CD4-positive, alpha-beta T cell (primary cell): ENCODE results near the gene GUCD1. TPM values are rescaled to one million over a fixed set of nuclear protein-coding genes. Genes with fewer than 3 reads are reported as not detected.

Experiments used
- ATAC-seq: fragments of 200-7000 bp; cut with Tn5 transposase; one replicate; pipeline ENCODE4 v1.10.0; 2022; ENCODE audit warnings: mild to moderate bottlenecking; ENCODE audit not compliant: poor library complexity
- CTCF ChIA-PET: fragments of 350-600 bp; sonication (Branson Sonifier 250); formaldehyde crosslinking; loops from one replicate; lab custom pipeline; 2021; ENCODE audit warnings: antibody characterized with exemption, inconsistent platforms; lab: Charles Lee
- POLR2A ChIA-PET: fragments of 350-600 bp; sonication (Branson Sonifier 250); formaldehyde crosslinking; loops from one replicate; lab custom pipeline; 2021; ENCODE audit warnings: antibody characterized with exemption, inconsistent platforms; lab: Charles Lee
- DNase-seq, 14 experiments: peaks; one replicate each; pipeline ENCODE4 v3.0.0-alpha.2; 2013 to 2020; ENCODE audit warnings: mixed read lengths in 2 of 14
- H3K27ac ChIP-seq, 2 donors: one replicate each; pipeline versions ENCODE4 v1.5.1 to v1.7.0; 2013; ENCODE audit warnings: low read length in 2 of 2, low read depth in 1 of 2, mild to moderate bottlenecking in 1 of 2
- H3K27me3 ChIP-seq, 2 experiments: 1 replicate in 1 of 2; 2 replicates in 1 of 2; pipeline versions ENCODE4 v1.6.1 to v1.7.0; 2013; ENCODE audit warnings: low read length in 2 of 2, control low read depth in 1 of 2, mild to moderate bottlenecking in 1 of 2, moderate library complexity in 1 of 2; ENCODE audit not compliant: insufficient read depth in 2 of 2, control insufficient read depth in 1 of 2
- H3K36me3 ChIP-seq: one replicate; pipeline ENCODE4 v1.6.1; 2013; ENCODE audit warnings: low read length, control low read depth; ENCODE audit not compliant: insufficient read depth
- H3K4me1 ChIP-seq: one replicate; pipeline ENCODE4 v1.6.1; 2013; ENCODE audit warnings: low read length, control low read depth; ENCODE audit not compliant: insufficient read depth
- H3K4me3 ChIP-seq: one replicate; pipeline ENCODE4 v1.5.1; 2013; ENCODE audit warnings: mild to moderate bottlenecking, low read length, moderate library complexity
- H3K9me3 ChIP-seq, 2 experiments: 1 replicate in 1 of 2; 2 replicates in 1 of 2; pipeline versions ENCODE4 v1.6.1 to v1.7.0; 2013; ENCODE audit warnings: low read length in 2 of 2, mild to moderate bottlenecking in 2 of 2, control low read depth in 1 of 2, moderate library complexity in 1 of 2; ENCODE audit not compliant: control insufficient read depth in 1 of 2, insufficient read depth in 1 of 2
- H3K27ac Mint-ChIP-seq: one replicate; pipeline ENCODE4 v1.8.0; 2020; ENCODE audit warnings: mixed read lengths
- H3K27me3 Mint-ChIP-seq: one replicate; pipeline ENCODE4 v1.8.0; 2021; ENCODE audit warnings: mixed read lengths
- H3K36me3 Mint-ChIP-seq: one replicate; pipeline ENCODE4 v1.8.0; 2021; ENCODE audit warnings: low read depth, mixed read lengths
- H3K4me1 Mint-ChIP-seq: one replicate; pipeline ENCODE4 v1.8.0; 2021; ENCODE audit warnings: low read depth, mixed read lengths
- H3K4me3 Mint-ChIP-seq: one replicate; pipeline ENCODE4 v1.8.0; 2020; ENCODE audit warnings: mild to moderate bottlenecking, mixed read lengths
- H3K9me3 Mint-ChIP-seq: one replicate; pipeline ENCODE4 v1.8.0; 2020; ENCODE audit warnings: mixed read lengths
- CTCF ChIP-seq: fragments of 200-600 bp; IDR thresholded peaks from one replicate; pipeline ENCODE4 v1.8.0; 2022; ENCODE audit warnings: antibody characterized with exemption, mild to moderate bottlenecking
- intact Hi-C, 2 experiments: fragments of 100-400 bp; cut with DNase I in 1 of 2; cut with micrococcal nuclease in 1 of 2; formaldehyde crosslinking; loops; one replicate each; pipeline versions ENCODE4 v1.15.1 to v1.9.0; 2023 to 2025; cut with DNase I, micrococcal nuclease
- total RNA-seq, 174 experiments: library from RNA in 2 of 174; stranded (reverse) in 2 of 174; gene quantifications; one replicate each; pipeline ENCODE4 v1.2.3 and lab custom pipeline; 2021 to 2026

Gene GUCD1
- total RNA-seq, 2 experiments from 2014 or later = 60.9 to 68.3 TPM

- ATAC-seq = no peak
- TF ChIP-seq CTCF = no peak
- POLR2A ChIA-PET = no interaction called here
- Mint-ChIP-seq H3K36me3 (no peaks in the 10 kb centered on the region), H3K27ac (no peak overlapping the region), H3K27me3 (no peaks in the 10 kb centered on the region), H3K9me3 (no peaks in the 10 kb centered on the region), H3K4me1 (peaks cover 3% of the 10 kb centered on the region), H3K4me3 (no peak overlapping the region)
- Histone ChIP-seq H3K27ac (no peak overlapping the region), H3K9me3 (no peaks in the 10 kb centered on the region), H3K4me1 (peaks cover 2% of the 10 kb centered on the region), H3K4me3 (no peak overlapping the region), H3K27me3 (no peaks in the 10 kb centered on the region), H3K36me3 (no peaks in the 10 kb centered on the region)
- intact Hi-C loops = no loop called here
- CTCF ChIA-PET = interaction anchor here (0.6 to 0.8 kb wide), 2 partner anchors 14 to 16 kb away, joined by 3 read pairs; no protein-coding TSS in a partner anchor
- peak in 1 of 14 experiments; percentile 22 for DNase-seq
Observed at GRCh38 chr22:24506802-24507438, 48.0 kb downstream of the GUCD1 start.

DNA sequence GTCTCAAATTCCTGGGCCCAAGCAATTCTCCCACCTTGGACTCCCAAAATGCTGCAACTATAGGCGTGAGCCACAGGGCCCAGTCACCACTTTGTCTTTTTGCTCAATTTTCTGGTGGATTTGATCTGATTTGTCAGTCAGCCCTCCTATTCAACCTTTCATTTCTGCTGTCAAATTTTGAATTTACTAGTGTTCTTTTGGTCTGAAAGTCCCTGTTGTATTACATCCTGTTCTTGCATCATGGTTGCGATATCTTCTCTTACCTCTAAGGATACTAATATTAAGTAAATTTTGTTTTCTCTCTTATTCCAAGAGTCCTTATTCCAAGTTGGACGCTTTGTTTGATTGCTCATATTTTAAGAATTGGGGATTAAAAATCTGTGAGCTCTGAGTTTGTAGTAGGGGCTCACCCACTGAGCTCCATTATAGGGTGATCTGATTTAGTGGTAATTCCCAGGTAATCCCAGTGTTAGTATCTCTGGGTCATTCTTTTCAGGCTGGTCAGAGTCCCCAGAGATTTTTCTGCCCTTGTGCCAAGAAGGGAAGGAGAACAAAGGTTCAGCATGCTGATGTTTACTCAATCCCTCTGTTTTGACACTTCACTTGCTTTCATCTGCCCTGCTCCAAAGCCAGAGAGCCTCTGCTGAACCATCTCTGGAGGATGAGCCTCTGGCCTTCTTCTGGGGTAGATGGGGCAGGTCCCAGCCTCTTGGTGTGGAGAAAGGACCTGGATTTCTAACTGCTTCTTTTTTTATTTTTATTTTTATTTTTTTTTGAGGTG lies 49.8 kb downstream of the GUCD1 start:
- intact Hi-C loops = loop anchor here in 1 of 2 experiments (5.0 kb wide), 1 partner anchor 178 kb away; no protein-coding TSS in a partner anchor

DNA sequence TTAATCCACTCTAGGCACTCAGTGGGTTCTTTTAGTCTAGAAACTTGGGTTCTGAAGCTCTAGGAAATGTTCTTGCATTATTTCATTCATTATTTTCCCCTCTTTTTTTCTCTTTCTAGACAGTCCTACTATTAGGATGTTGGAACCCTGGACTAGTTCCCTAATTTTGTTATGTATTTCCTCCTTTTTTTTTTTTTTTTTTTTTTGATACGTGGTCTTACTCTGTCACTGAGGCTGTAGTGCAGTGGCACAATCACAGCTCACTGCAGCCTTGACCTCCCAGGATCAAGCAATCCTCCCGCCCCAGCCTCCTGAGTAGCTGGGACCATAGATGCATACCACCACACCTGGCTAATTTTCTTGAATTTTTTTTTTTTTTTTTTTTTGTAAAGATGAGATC lies 50.4 kb downstream of the GUCD1 start:
- Histone ChIP-seq H3K4me1 (peaks cover 2% of the 10 kb centered on the region), H3K4me3 (no peak overlapping the region), H3K27me3 (no peaks in the 10 kb centered on the region), H3K27ac (no peak overlapping the region), H3K9me3 (no peaks in the 10 kb centered on the region), H3K36me3 (no peaks in the 10 kb centered on the region)
- H3K9me3 Mint-ChIP-seq = no peaks in the 10 kb centered on the region
- intact Hi-C loops = loop anchor here in 1 of 2 experiments (5.0 kb wide), 1 partner anchor 177 kb away; no protein-coding TSS in a partner anchor
- ATAC-seq (no peak), DNase-seq (no peak)
- POLR2A ChIA-PET = no interaction called here
- no peak overlapping the region for H3K27ac Mint-ChIP-seq
- H3K27me3 Mint-ChIP-seq = no peaks in the 10 kb centered on the region
- peaks cover 3% of the 10 kb centered on the region for H3K4me1 Mint-ChIP-seq
- H3K4me3 Mint-ChIP-seq = no peak overlapping the region
- no peaks in the 10 kb centered on the region for H3K36me3 Mint-ChIP-seq
- no peak for TF ChIP-seq CTCF
- CTCF ChIA-PET = interaction anchor here (0.7 to 1.9 kb wide), 2 partner anchors 83 to 86 kb away, joined by 3 to 4 read pairs; no protein-coding TSS in a partner anchor

More for the DNA sequence above, 49.8 kb downstream of the GUCD1 start:
- no peaks in the 10 kb centered on the region for H3K9me3 ChIP-seq
- DNase-seq (no peak), ATAC-seq (no peak)
- Mint-ChIP-seq H3K36me3 (no peaks in the 10 kb centered on the region), H3K27me3 (no peaks in the 10 kb centered on the region), H3K9me3 (no peaks in the 10 kb centered on the region), H3K27ac (no peak overlapping the region), H3K4me1 (peaks cover 3% of the 10 kb centered on the region), H3K4me3 (no peak overlapping the region)
- no peak for TF ChIP-seq CTCF
- ChIA-PET CTCF (interaction anchor here (1.9 kb wide), 1 partner anchor 83 kb away, joined by 4 read pairs; no protein-coding TSS in a partner anchor), POLR2A (no interaction called here)
- H3K27ac ChIP-seq = no peak overlapping the region
- H3K4me1 ChIP-seq = peaks cover 2% of the 10 kb centered on the region
- H3K4me3 ChIP-seq = no peak overlapping the region
- H3K27me3 ChIP-seq = no peaks in the 10 kb centered on the region
- no peaks in the 10 kb centered on the region for H3K36me3 ChIP-seq
